D721Med (cell line): Measurements from ENCODE around the gene GUCY2C.

Source experiments
- DNase-seq: peaks from one replicate; pipeline ENCODE4 v3.0.0; 2011; ENCODE audit warnings: low spot score; ENCODE audit not compliant: insufficient read length
- FAIRE-seq: peaks from 2 replicates; lab custom pipeline; 2011; peaks lifted over from hg19 to GRCh38; lab: Jason Lieb, UNC
- CTCF ChIP-seq: IDR thresholded peaks from 2 replicates; pipeline ENCODE4 v1.5.1; 2012; ENCODE audit warnings: mild to moderate bottlenecking, control low read depth; ENCODE audit not compliant: insufficient read depth; ENCODE audit errors: missing control alignments

Gene GUCY2C

DNA sequence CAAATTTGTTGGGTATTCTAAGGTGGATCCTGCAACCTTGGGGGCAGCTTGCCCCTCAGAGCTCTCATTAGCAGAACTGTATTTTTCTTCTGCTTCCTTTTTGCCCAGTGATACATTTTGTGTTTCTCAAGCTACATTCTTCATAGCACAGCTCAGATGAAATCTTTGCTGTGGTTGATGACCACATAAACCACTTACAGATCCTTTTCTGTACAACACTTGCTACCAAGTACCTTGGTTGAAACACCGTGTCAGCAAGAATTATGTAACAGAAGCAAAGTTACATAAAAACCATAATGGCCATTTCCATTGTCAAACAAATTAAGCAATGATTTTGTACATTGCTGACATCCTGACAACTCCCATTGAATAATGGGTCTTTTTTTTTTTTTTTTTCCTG lies 119.1 kb downstream of the GUCY2C start:
- FAIRE-seq = no peak
- no peak for TF ChIP-seq CTCF
- no peak for DNase-seq

GRCh38 chr12:14576896-14577295 lies 119.5 kb downstream of the GUCY2C start:
- FAIRE-seq (no peak), DNase-seq (no peak)
- TF ChIP-seq CTCF = no peak

DNA sequence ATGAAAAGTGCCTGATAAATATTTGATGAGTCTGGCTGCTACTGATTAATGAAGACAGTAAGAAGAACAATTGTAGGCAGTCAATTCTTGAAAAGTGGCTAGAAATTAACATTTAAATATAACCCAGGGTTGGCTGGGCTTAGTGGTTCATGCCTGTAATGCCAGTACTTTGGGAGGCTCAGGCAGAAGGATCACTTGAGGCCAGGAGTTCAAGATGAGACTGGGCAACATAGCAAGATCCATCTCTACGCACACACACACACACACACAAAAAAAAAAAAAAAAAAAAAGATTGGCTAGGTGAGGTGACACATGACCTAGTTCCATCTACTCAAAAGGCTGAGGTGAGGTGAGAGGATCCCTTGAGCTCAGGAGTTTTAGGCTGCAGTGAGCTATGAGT lies 120.8 kb downstream of the GUCY2C start:
- no peak for DNase-seq
- no peak for FAIRE-seq
- no peak for TF ChIP-seq CTCF

- no peak for DNase-seq
- FAIRE-seq = no peak
- TF ChIP-seq CTCF = no peak
Observed at GRCh38 chr12:14573118-14573517, 123.3 kb downstream of the GUCY2C start.

- no peak for TF ChIP-seq CTCF
- DNase-seq (no peak), FAIRE-seq (no peak)
Observed at GRCh38 chr12:14572401-14572800, 124.0 kb downstream of the GUCY2C start.

- FAIRE-seq = no peak
- no peak for DNase-seq
- TF ChIP-seq CTCF = no peak
Observed at GRCh38 chr12:14571779-14572178, 124.6 kb downstream of the GUCY2C start.

GRCh38 chr12:14570231-14570630 lies 126.2 kb downstream of the GUCY2C start:
- FAIRE-seq = no peak
- TF ChIP-seq CTCF = no peak
- DNase-seq = no peak
